ENCODE results near the gene PCDH18.
"Not testable (repeated sequence)": the region's sequence is repeated elsewhere in the genome, so short reads cannot be mapped to it uniquely, and the experiment has no call there.

The PCDH18 gene

GRCh38 chr4:137541181-137541580, 8.9 kb upstream of the PCDH18 start:
- peaks cover 9% of the 10 kb centered on the region for H3K4me1 ChIP-seq (ENCODE audit: control insufficient read depth, insufficient read depth, low read length, poor library complexity, severe bottlenecking)
- H3K27ac ChIP-seq (ENCODE audit: low read depth, low read length, severe bottlenecking), result no peak overlapping the region
- no peak overlapping the region for H3K4me3 ChIP-seq (ENCODE audit: extremely low read depth, insufficient read depth, low read length, poor library complexity, severe bottlenecking)
- H3K9me3 ChIP-seq (ENCODE audit: control insufficient read depth, low read length), result peaks cover 6% of the 10 kb centered on the region
- H3K36me3 ChIP-seq (ENCODE audit: control insufficient read depth, insufficient read depth, low read length), result no peaks in the 10 kb centered on the region
- WGBS, 2 experiments (ENCODE audit: insufficient coverage in 2 of 2), result 0 to 20% methylated on average over 1 of the region's 3 CpGs

GRCh38 chr4:137540356-137540755, 8.1 kb upstream of the PCDH18 start:
- H3K4me1 ChIP-seq (ENCODE audit: control insufficient read depth, insufficient read depth, low read length, poor library complexity, severe bottlenecking), result peaks cover 4% of the 10 kb centered on the region
- H3K4me3 ChIP-seq (ENCODE audit: extremely low read depth, insufficient read depth, low read length, poor library complexity, severe bottlenecking), result no peak overlapping the region
- H3K9me3 ChIP-seq (ENCODE audit: control insufficient read depth, low read length), result peaks cover 6% of the 10 kb centered on the region
- no peaks in the 10 kb centered on the region for H3K36me3 ChIP-seq (ENCODE audit: control insufficient read depth, insufficient read depth, low read length)
- no peak overlapping the region for H3K27ac ChIP-seq (ENCODE audit: low read depth, low read length, severe bottlenecking)

GRCh38 chr4:137538526-137538925, 6.2 kb upstream of the PCDH18 start:
- no peak overlapping the region for H3K4me3 ChIP-seq (ENCODE audit: extremely low read depth, insufficient read depth, low read length, poor library complexity, severe bottlenecking)
- whole genome bisulfite sequencing, 2 experiments (ENCODE audit: insufficient coverage in 2 of 2), result no CpG with 5 or more reads among the region's 4 CpGs
- peaks cover 6% of the 10 kb centered on the region for H3K9me3 ChIP-seq (ENCODE audit: control insufficient read depth, low read length)
- no peaks in the 10 kb centered on the region for H3K36me3 ChIP-seq (ENCODE audit: control insufficient read depth, insufficient read depth, low read length)
- H3K4me1 ChIP-seq (ENCODE audit: control insufficient read depth, insufficient read depth, low read length, poor library complexity, severe bottlenecking), result peaks cover 14% of the 10 kb centered on the region
- H3K27ac ChIP-seq (ENCODE audit: low read depth, low read length, severe bottlenecking), result no peak overlapping the region

- 100% methylated on average over 1 of the region's 3 CpGs; no CpG with 5 or more reads in 1 of the 2 experiments for WGBS, 2 experiments (ENCODE audit: insufficient coverage in 2 of 2)
- H3K9me3 ChIP-seq (ENCODE audit: control insufficient read depth, low read length); H3K36me3 ChIP-seq (ENCODE audit: control insufficient read depth, insufficient read depth, low read length); H3K4me3 ChIP-seq (ENCODE audit: extremely low read depth, insufficient read depth, low read length, poor library complexity, severe bottlenecking); H3K27ac ChIP-seq (ENCODE audit: low read depth, low read length, severe bottlenecking): not testable (repeated sequence)
- H3K4me1 ChIP-seq (ENCODE audit: control insufficient read depth, insufficient read depth, low read length, poor library complexity, severe bottlenecking), result peaks cover 15% of the 10 kb centered on the region
These were observed 5.5 kb upstream of the PCDH18 start for GRCh38 chr4:137537807-137538206.

GRCh38 chr4:137536789-137537561, 4.7 kb upstream of the PCDH18 start:
- Histone ChIP-seq H3K4me3 (ENCODE audit: extremely low read depth, insufficient read depth, low read length, poor library complexity, severe bottlenecking) (no peak overlapping the region), H3K4me1 (ENCODE audit: control insufficient read depth, insufficient read depth, low read length, poor library complexity, severe bottlenecking) (peaks cover 15% of the 10 kb centered on the region)

GRCh38 chr4:137535718-137536117, 3.4 kb upstream of the PCDH18 start:
- Histone ChIP-seq H3K27ac (ENCODE audit: low read depth, low read length, severe bottlenecking) (no peak overlapping the region), H3K4me1 (ENCODE audit: control insufficient read depth, insufficient read depth, low read length, poor library complexity, severe bottlenecking) (peaks cover 15% of the 10 kb centered on the region), H3K4me3 (ENCODE audit: extremely low read depth, insufficient read depth, low read length, poor library complexity, severe bottlenecking) (no peak overlapping the region), H3K9me3 (ENCODE audit: control insufficient read depth, low read length) (peaks cover 6% of the 10 kb centered on the region), H3K36me3 (ENCODE audit: control insufficient read depth, insufficient read depth, low read length) (no peaks in the 10 kb centered on the region)
- WGBS, 2 experiments (ENCODE audit: insufficient coverage in 2 of 2), result no CpG with 5 or more reads among the region's 1 CpG

More at GRCh38 chr4:137536789-137537561, 4.7 kb upstream of the PCDH18 start:
- H3K9me3 ChIP-seq (ENCODE audit: control insufficient read depth, low read length), result peaks cover 6% of the 10 kb centered on the region
- no peaks in the 10 kb centered on the region for H3K36me3 ChIP-seq (ENCODE audit: control insufficient read depth, insufficient read depth, low read length)
- WGBS, 2 experiments (ENCODE audit: insufficient coverage in 2 of 2), result 82 to 87% methylated on average over 2 to 4 of the region's 5 CpGs
- no peak overlapping the region for H3K27ac ChIP-seq (ENCODE audit: low read depth, low read length, severe bottlenecking)

- no CpG with 5 or more reads among the region's 1 CpG for WGBS, 2 experiments (ENCODE audit: insufficient coverage in 2 of 2)
- Histone ChIP-seq H3K27ac (ENCODE audit: low read depth, low read length, severe bottlenecking) (no peak overlapping the region), H3K36me3 (ENCODE audit: control insufficient read depth, insufficient read depth, low read length) (peaks cover 8% of the 10 kb centered on the region), H3K4me3 (ENCODE audit: extremely low read depth, insufficient read depth, low read length, poor library complexity, severe bottlenecking) (no peak overlapping the region), H3K4me1 (ENCODE audit: control insufficient read depth, insufficient read depth, low read length, poor library complexity, severe bottlenecking) (peaks cover 15% of the 10 kb centered on the region), H3K9me3 (ENCODE audit: control insufficient read depth, low read length) (peaks cover 6% of the 10 kb centered on the region)
These were observed 2.2 kb upstream of the PCDH18 start for GRCh38 chr4:137534516-137534915.

- H3K4me1 ChIP-seq (ENCODE audit: control insufficient read depth, insufficient read depth, low read length, poor library complexity, severe bottlenecking), result peaks cover 15% of the 10 kb centered on the region
- no peak overlapping the region for H3K4me3 ChIP-seq (ENCODE audit: extremely low read depth, insufficient read depth, low read length, poor library complexity, severe bottlenecking)
- peak overlapping the region; percentile 66 for H3K27ac ChIP-seq (ENCODE audit: low read depth, low read length, severe bottlenecking)
- peaks cover 6% of the 10 kb centered on the region for H3K9me3 ChIP-seq (ENCODE audit: control insufficient read depth, low read length)
- peaks cover 12% of the 10 kb centered on the region for H3K36me3 ChIP-seq (ENCODE audit: control insufficient read depth, insufficient read depth, low read length)
- 17% methylated on average over 1 of the region's 2 CpGs; no CpG with 5 or more reads in 1 of the 2 experiments for WGBS, 2 experiments (ENCODE audit: insufficient coverage in 2 of 2)
These were observed 1.6 kb upstream of the PCDH18 start for GRCh38 chr4:137533855-137534254.

GRCh38 chr4:137532869-137533236, 559 bp upstream of the PCDH18 start:
- peak overlapping the region; percentile 89 for H3K27ac ChIP-seq (ENCODE audit: low read depth, low read length, severe bottlenecking)
- peaks cover 21% of the 10 kb centered on the region for H3K36me3 ChIP-seq (ENCODE audit: control insufficient read depth, insufficient read depth, low read length)
- H3K9me3 ChIP-seq (ENCODE audit: control insufficient read depth, low read length), result peaks cover under 1% of the 10 kb centered on the region
- peak overlapping the region; percentile 76 for H3K4me3 ChIP-seq (ENCODE audit: extremely low read depth, insufficient read depth, low read length, poor library complexity, severe bottlenecking)
- peaks cover 15% of the 10 kb centered on the region for H3K4me1 ChIP-seq (ENCODE audit: control insufficient read depth, insufficient read depth, low read length, poor library complexity, severe bottlenecking)
- 0% methylated on average over 1 of the region's 3 CpGs for WGBS, 2 experiments (ENCODE audit: insufficient coverage in 2 of 2)

- no peaks in the 10 kb centered on the region for H3K9me3 ChIP-seq (ENCODE audit: control insufficient read depth, low read length)
- WGBS, 2 experiments (ENCODE audit: insufficient coverage in 2 of 2), result 0% methylated on average over 3 to 6 of the region's 13 CpGs
- H3K4me1 ChIP-seq (ENCODE audit: control insufficient read depth, insufficient read depth, low read length, poor library complexity, severe bottlenecking), result peaks cover 15% of the 10 kb centered on the region
- H3K36me3 ChIP-seq (ENCODE audit: control insufficient read depth, insufficient read depth, low read length), result peaks cover 36% of the 10 kb centered on the region
- H3K27ac ChIP-seq (ENCODE audit: low read depth, low read length, severe bottlenecking), result peak overlapping the region; percentile 89
- H3K4me3 ChIP-seq (ENCODE audit: extremely low read depth, insufficient read depth, low read length, poor library complexity, severe bottlenecking), result peak overlapping the region; percentile 76
These were observed 917 bp downstream of the PCDH18 start for GRCh38 chr4:137531168-137531985.

GRCh38 chr4:137530176-137530575, 2.1 kb downstream of the PCDH18 start:
- H3K4me3 ChIP-seq (ENCODE audit: extremely low read depth, insufficient read depth, low read length, poor library complexity, severe bottlenecking), result peak overlapping the region; percentile 76
- peaks cover 42% of the 10 kb centered on the region for H3K36me3 ChIP-seq (ENCODE audit: control insufficient read depth, insufficient read depth, low read length)

More at GRCh38 chr4:137530176-137530575, 2.1 kb downstream of the PCDH18 start:
- Histone ChIP-seq H3K9me3 (ENCODE audit: control insufficient read depth, low read length) (no peaks in the 10 kb centered on the region), H3K4me1 (ENCODE audit: control insufficient read depth, insufficient read depth, low read length, poor library complexity, severe bottlenecking) (peaks cover 15% of the 10 kb centered on the region), H3K27ac (ENCODE audit: low read depth, low read length, severe bottlenecking) (no peak overlapping the region)
- WGBS, 2 experiments (ENCODE audit: insufficient coverage in 2 of 2), result 71 to 82% methylated on average over 5 to 6 of the region's 7 CpGs

Data from mesodermal cell (in vitro differentiated cells).